A549 (cell line): ENCODE data around the gene ARID1B.

Experiments
- CBX8 ChIP-seq: fragments of 200-600 bp; sonication (generic); IDR thresholded peaks from 2 replicates; pipeline ENCODE4 v1.6.1; 2016
- CHD2 ChIP-seq: fragments of 150-350 bp; IDR thresholded peaks from 2 replicates; pipeline ENCODE4 v1.6.1; 2014; ENCODE audit warnings: low read length; ENCODE audit not compliant: partially characterized antibody
- HDAC2 ChIP-seq: fragments of 200-600 bp; sonication (generic); IDR thresholded peaks from 2 replicates; pipeline ENCODE4 v1.6.1; 2016
- MAX ChIP-seq: IDR thresholded peaks from 2 replicates; pipeline ENCODE4 v1.6.1; 2012
- NPAS2 ChIP-seq: fragments of 250-450 bp; sonication (Bioruptor Pico); IDR thresholded peaks from 2 replicates; pipeline ENCODE4 v1.8.0; 2022; ENCODE audit warnings: mild to moderate bottlenecking, moderate library complexity, borderline replicate concordance
- RARB ChIP-seq: fragments of 250-450 bp; sonication (Bioruptor Pico); IDR thresholded peaks from 2 replicates; pipeline ENCODE4 v1.8.0; 2021; ENCODE audit warnings: mild to moderate bottlenecking, moderate library complexity
- RCOR1 ChIP-seq: fragments of 150-350 bp; IDR thresholded peaks from 2 replicates; pipeline ENCODE4 v1.6.1; 2014; ENCODE audit warnings: antibody characterized with exemption, low read length, low read depth
- SMC3 ChIP-seq: fragments of >200 bp; sonication (Bioruptor Twin); formaldehyde crosslinking; IDR thresholded peaks from 3 replicates; pipeline ENCODE4 v1.6.1; 2018; ENCODE audit warnings: inconsistent platforms
- TF ChIP-seq, protein P1 (sequence below): fragments of >200 bp; sonication (Bioruptor Twin); formaldehyde crosslinking; IDR thresholded peaks from 3 replicates; pipeline ENCODE4 v1.5.1; 2016
- TF ChIP-seq, protein P2 (sequence below): fragments of 250-450 bp; sonication (Bioruptor Pico); IDR thresholded peaks from 2 replicates; pipeline ENCODE4 v1.5.0; 2020; ENCODE audit warnings: low read depth, mild to moderate bottlenecking, moderate library complexity

GRCh38 chr6:156841508-156841907 is 64.3 kb downstream of the ARID1B start:
- TF ChIP-seq, protein P1, sequence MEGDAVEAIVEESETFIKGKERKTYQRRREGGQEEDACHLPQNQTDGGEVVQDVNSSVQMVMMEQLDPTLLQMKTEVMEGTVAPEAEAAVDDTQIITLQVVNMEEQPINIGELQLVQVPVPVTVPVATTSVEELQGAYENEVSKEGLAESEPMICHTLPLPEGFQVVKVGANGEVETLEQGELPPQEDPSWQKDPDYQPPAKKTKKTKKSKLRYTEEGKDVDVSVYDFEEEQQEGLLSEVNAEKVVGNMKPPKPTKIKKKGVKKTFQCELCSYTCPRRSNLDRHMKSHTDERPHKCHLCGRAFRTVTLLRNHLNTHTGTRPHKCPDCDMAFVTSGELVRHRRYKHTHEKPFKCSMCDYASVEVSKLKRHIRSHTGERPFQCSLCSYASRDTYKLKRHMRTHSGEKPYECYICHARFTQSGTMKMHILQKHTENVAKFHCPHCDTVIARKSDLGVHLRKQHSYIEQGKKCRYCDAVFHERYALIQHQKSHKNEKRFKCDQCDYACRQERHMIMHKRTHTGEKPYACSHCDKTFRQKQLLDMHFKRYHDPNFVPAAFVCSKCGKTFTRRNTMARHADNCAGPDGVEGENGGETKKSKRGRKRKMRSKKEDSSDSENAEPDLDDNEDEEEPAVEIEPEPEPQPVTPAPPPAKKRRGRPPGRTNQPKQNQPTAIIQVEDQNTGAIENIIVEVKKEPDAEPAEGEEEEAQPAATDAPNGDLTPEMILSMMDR, result no peak
- TF ChIP-seq CHD2 (no peak), SMC3 (no peak), HDAC2 (no peak), MAX (no peak), NPAS2 (CRISPR knock-in tag) (no peak), RARB (no peak), RCOR1 (no peak), CBX8 (no peak)
- TF ChIP-seq, protein P2, sequence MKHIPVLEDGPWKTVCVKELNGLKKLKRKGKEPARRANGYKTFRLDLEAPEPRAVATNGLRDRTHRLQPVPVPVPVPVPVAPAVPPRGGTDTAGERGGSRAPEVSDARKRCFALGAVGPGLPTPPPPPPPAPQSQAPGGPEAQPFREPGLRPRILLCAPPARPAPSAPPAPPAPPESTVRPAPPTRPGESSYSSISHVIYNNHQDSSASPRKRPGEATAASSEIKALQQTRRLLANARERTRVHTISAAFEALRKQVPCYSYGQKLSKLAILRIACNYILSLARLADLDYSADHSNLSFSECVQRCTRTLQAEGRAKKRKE, result no peak
